Measurements from ENCODE around the gene TMEM135.

TMEM135 gene

DNA sequence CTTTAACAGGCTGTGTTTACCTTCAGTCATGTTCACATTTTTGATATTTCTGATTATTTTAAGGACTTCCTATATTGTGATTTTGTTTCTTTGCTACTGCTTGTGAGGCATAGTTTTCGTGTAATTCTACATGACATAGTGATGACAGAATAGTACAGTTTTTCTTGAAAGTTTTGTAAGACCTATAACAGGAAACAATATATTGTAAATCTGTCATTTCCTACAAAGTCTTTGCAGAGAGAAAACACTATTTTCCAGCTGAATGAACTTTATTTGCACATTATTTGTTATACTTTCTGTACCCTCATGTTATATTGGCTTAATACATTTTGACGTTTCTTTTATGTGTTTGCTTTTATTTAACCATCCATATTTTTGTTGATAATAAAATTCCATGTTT, 191.1 kb downstream of the TMEM135 start:
- Histone ChIP-seq H3K9me3 (ENCODE audit: low read length) (peaks cover 16% of the 10 kb centered on the region; the same call in 1 of the 2 replicates), H3K27ac (ENCODE audit: low read depth, low read length, poor library complexity, severe bottlenecking) (no peak overlapping the region)

DNA sequence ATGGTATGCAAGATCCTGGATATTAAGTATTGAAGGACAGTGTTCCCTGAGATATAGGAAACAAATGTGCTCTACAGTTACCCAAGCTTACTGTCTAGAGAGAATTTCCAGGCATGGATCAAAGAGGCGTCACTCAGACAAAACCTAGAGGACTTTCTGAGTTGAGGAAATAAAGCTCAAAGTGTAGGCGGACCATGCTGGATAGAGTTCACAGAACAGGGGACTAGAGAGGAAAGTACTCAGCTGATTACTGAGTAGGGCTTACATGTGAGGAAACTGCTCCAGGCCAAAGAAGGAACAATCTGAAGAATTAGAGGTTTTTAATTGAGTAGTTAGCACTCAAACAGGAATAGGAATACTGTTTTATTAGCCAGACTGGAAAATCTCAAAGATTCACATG, 193.3 kb downstream of the TMEM135 start:
- Histone ChIP-seq H3K27ac (ENCODE audit: low read depth, low read length, poor library complexity, severe bottlenecking) (no peak overlapping the region), H3K36me3 (ENCODE audit: insufficient read depth, low read length) (no peaks in the 10 kb centered on the region), H3K27me3 (ENCODE audit: insufficient read depth, low read length) (no peaks in the 10 kb centered on the region), H3K9ac (ENCODE audit: low read length) (no peak overlapping the region), H3K4me1 (ENCODE audit: insufficient read depth, low read length, severe bottlenecking) (no peaks in the 10 kb centered on the region), H3K79me2 (ENCODE audit: insufficient read depth, low read length) (no peaks in the 10 kb centered on the region), H3K4me3 (ENCODE audit: low read depth, low read length, poor library complexity, severe bottlenecking) (no peak overlapping the region), H3K9me2 (ENCODE audit: low read depth, low read length) (no peaks in the 10 kb centered on the region), H3F3A (ENCODE audit: insufficient read depth, low read length) (no peaks in the 10 kb centered on the region; the same call in 1 of the 2 replicates), H4K20me1 (ENCODE audit: insufficient read depth, low read length) (no peaks in the 10 kb centered on the region), H2AFZ (ENCODE audit: low read length) (no peak overlapping the region), H3K9me3 (ENCODE audit: low read length) (peaks cover 16% of the 10 kb centered on the region; the same call in 1 of the 2 replicates), H3K4me2 (ENCODE audit: low read length) (no peak overlapping the region)
- TF ChIP-seq EZH2 (IDR thresholded peaks at IDR 0.05; ENCODE audit: borderline replicate concordance, low read length) = no peak
- TF ChIP-seq, protein P1, sequence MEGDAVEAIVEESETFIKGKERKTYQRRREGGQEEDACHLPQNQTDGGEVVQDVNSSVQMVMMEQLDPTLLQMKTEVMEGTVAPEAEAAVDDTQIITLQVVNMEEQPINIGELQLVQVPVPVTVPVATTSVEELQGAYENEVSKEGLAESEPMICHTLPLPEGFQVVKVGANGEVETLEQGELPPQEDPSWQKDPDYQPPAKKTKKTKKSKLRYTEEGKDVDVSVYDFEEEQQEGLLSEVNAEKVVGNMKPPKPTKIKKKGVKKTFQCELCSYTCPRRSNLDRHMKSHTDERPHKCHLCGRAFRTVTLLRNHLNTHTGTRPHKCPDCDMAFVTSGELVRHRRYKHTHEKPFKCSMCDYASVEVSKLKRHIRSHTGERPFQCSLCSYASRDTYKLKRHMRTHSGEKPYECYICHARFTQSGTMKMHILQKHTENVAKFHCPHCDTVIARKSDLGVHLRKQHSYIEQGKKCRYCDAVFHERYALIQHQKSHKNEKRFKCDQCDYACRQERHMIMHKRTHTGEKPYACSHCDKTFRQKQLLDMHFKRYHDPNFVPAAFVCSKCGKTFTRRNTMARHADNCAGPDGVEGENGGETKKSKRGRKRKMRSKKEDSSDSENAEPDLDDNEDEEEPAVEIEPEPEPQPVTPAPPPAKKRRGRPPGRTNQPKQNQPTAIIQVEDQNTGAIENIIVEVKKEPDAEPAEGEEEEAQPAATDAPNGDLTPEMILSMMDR (IDR thresholded peaks at IDR 0.05; ENCODE audit: low read length) = no peak

More for the DNA sequence above, 191.1 kb downstream of the TMEM135 start:
- Histone ChIP-seq H3K79me2 (ENCODE audit: insufficient read depth, low read length) (no peaks in the 10 kb centered on the region), H3K9me2 (ENCODE audit: low read depth, low read length) (no peaks in the 10 kb centered on the region), H2AFZ (ENCODE audit: low read length) (no peak overlapping the region), H3K4me2 (ENCODE audit: low read length) (no peak overlapping the region), H4K20me1 (ENCODE audit: insufficient read depth, low read length) (no peaks in the 10 kb centered on the region), H3F3A (ENCODE audit: insufficient read depth, low read length) (no peaks in the 10 kb centered on the region; the same call in 1 of the 2 replicates), H3K36me3 (ENCODE audit: insufficient read depth, low read length) (no peaks in the 10 kb centered on the region), H3K27me3 (ENCODE audit: insufficient read depth, low read length) (no peaks in the 10 kb centered on the region), H3K9ac (ENCODE audit: low read length) (no peak overlapping the region), H3K4me1 (ENCODE audit: insufficient read depth, low read length, severe bottlenecking) (no peaks in the 10 kb centered on the region), H3K4me3 (ENCODE audit: low read depth, low read length, poor library complexity, severe bottlenecking) (no peak overlapping the region)
- TF ChIP-seq, protein P1 (IDR thresholded peaks at IDR 0.05; ENCODE audit: low read length) = no peak
- no peak for TF ChIP-seq EZH2 (IDR thresholded peaks at IDR 0.05; ENCODE audit: borderline replicate concordance, low read length)

DNA sequence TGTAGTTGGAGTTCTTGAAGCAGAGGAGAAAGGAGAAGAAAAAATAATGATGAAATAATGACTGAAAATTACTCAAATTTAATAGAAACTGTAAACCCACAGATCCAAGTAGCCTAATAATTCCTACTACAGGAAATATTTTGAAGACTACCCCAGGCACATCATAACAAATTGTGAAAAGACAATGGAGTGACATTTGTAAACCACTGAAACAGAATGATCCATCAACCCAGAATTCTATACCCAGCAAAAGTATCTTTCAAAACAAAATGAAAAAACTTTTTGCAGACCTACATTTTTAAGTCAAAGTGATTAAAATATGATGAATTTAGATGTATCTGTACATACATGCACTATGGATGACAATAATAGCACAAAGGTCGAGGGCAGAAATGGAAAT, 194.6 kb downstream of the TMEM135 start:
- H3K4me1 ChIP-seq (ENCODE audit: insufficient read depth, low read length, severe bottlenecking) = no peaks in the 10 kb centered on the region
- H3K9me2 ChIP-seq (ENCODE audit: low read depth, low read length) = no peaks in the 10 kb centered on the region
- TF ChIP-seq, protein P1 (IDR thresholded peaks at IDR 0.05; ENCODE audit: low read length) = no peak
- no peak for TF ChIP-seq EZH2 (IDR thresholded peaks at IDR 0.05; ENCODE audit: borderline replicate concordance, low read length)
- no peak overlapping the region for H2AFZ ChIP-seq (ENCODE audit: low read length)
- H3K27me3 ChIP-seq (ENCODE audit: insufficient read depth, low read length) = no peaks in the 10 kb centered on the region
- H3K27ac ChIP-seq (ENCODE audit: low read depth, low read length, poor library complexity, severe bottlenecking) = no peak overlapping the region
- H4K20me1 ChIP-seq (ENCODE audit: insufficient read depth, low read length) = no peaks in the 10 kb centered on the region
- H3K9me3 ChIP-seq (ENCODE audit: low read length) = peaks cover 16% of the 10 kb centered on the region; the same call in 1 of the 2 replicates
- H3K4me2 ChIP-seq (ENCODE audit: low read length) = no peak overlapping the region
- H3F3A ChIP-seq (ENCODE audit: insufficient read depth, low read length) = no peaks in the 10 kb centered on the region; the same call in 1 of the 2 replicates
- no peaks in the 10 kb centered on the region for H3K79me2 ChIP-seq (ENCODE audit: insufficient read depth, low read length)
- H3K4me3 ChIP-seq (ENCODE audit: low read depth, low read length, poor library complexity, severe bottlenecking) = no peak overlapping the region
- no peak overlapping the region for H3K9ac ChIP-seq (ENCODE audit: low read length)
- H3K36me3 ChIP-seq (ENCODE audit: insufficient read depth, low read length) = no peaks in the 10 kb centered on the region
